ENCODE measurements around the gene CHCHD1.
"Not testable (repeated sequence)": the region's sequence is repeated elsewhere in the genome, so short reads cannot be mapped to it uniquely, and the experiment has no call there.

The CHCHD1 gene

DNA sequence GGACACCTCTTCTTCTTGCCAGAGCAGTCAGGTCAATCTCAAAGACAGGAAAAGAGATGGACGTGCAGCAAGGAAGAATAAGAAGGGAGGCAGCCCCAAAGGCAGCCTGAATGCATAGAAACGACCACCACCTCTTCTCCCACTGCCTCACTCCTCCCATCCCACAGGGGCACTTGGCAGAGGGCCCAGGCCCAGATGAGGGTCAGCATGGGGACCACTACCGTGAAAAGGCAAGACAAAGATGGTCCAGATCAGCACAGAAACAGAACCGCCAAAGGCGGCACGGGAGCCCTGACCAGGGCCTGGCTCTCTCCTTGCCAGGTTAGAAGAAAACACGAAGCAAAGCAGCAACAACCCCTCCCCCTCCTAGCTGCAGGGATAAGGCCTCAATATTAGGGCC, 31.5 kb downstream of the CHCHD1 start:
- no peak for DNase-seq (ENCODE audit: low spot score)

GRCh38 chr10:73814276-73814895, 32.5 kb downstream of the CHCHD1 start:
- DNase-seq (ENCODE audit: low spot score): no peak

- no peak for DNase-seq (ENCODE audit: low spot score)
Observed at GRCh38 chr10:73814896-73815718, 33.3 kb downstream of the CHCHD1 start.

- no peak for DNase-seq (ENCODE audit: low spot score)
Observed at GRCh38 chr10:73815719-73816030, 33.8 kb downstream of the CHCHD1 start.

DNA sequence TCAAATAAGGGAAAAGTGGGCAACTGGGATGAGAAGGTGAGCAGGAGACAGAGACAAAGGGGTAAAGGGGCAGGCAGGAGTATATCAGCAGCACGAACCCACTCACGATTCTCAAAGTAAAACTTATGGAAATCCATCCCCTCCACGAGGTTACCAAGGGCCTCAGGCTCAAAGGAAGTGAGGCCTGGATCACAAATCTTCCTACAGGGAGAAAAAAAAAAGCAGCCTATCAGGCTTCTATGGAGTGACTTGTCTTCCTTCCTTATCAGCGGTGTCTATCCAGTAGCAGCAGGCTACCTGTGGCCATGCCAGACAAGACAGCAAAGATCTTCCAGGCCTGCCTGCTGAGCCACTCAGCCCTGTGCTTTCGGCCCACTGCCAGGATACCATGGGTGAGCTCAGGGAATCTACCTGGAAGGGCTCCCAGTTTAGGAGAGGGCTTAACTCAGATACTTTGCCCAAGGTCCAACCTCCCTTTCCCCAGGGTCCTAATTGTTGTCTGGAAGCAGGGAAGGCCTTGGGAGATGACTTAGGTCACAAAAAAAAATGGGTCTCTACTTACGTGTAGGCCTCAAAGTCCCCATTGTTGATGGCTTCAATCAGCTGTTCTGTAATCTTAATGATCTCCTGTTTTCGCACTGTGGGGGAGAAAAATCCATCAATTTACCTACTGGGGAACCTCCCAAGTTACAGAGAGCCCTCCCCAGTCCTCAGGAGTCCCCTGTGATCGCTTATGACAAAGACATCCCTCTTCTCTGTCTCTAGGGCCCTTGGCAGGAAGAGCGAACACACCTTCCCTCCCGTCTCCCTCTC, 35.3 kb downstream of the CHCHD1 start:
- DNase-seq (ENCODE audit: low spot score): no peak

DNA sequence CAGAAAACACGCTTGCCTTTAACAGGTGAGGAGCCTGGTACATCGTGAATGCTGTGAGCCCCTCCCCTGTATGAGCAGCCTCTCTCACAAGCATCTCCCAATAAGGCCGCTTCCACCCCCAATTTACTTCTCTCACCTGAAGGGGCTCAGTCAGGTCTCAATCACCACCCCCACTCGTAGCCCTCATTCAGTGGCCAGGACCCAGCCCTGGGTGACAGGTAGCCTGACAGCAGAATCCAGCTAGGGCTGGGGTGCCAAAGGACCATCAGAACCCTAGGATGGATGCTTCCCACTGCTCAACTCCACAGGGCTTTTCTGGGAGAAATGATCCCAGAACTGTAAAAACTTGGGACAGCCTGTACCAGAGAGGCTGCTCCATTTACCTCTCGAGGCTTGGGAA, 36.0 kb downstream of the CHCHD1 start:
- no peak for DNase-seq (ENCODE audit: low spot score)

DNA sequence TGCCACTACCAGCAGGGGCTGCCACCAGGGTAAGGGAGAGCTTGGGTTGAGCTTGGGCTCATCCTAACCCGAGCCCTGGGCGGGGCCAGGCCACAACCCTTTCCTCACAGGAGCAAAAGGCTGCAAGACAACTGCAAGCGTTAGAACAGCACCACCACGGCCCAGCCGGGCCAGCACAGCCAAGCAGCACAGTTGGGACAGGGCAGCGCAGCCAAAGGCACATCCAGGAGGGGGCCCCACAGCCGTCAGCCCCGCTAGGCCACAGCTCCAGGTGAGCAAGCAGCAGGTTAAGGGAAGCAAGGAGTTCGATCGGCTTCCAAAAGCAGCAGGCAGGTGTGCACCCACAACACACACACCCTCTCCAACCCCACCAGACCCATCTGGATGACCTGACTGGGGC, 36.6 kb downstream of the CHCHD1 start:
- DNase-seq (ENCODE audit: low spot score): no peak

DNA sequence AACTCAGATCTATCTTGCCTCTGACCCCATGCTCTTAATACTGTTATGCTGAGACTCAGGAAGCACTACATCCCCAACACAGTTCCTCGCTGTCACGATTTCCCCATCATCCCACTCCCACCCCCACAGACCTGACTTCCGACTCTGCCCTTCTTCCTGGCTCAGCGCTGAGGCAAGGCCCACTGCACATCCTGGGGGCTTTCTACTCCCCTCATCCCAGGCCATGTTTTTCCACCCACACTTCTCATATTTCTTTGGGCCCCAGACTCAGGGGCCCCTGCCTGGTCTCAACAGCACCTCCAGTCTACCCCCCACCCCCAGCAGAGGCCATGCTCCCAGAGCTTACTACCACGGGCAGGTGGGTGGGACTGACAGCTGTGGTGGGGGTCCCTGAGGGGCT, 37.2 kb downstream of the CHCHD1 start:
- no peak for DNase-seq (ENCODE audit: low spot score)

GRCh38 chr10:73819513-73820093, 37.8 kb downstream of the CHCHD1 start:
- no peak for DNase-seq (ENCODE audit: low spot score)

GRCh38 chr10:73823391-73823790, 41.5 kb downstream of the CHCHD1 start:
- no peak for DNase-seq (ENCODE audit: low spot score)

DNA sequence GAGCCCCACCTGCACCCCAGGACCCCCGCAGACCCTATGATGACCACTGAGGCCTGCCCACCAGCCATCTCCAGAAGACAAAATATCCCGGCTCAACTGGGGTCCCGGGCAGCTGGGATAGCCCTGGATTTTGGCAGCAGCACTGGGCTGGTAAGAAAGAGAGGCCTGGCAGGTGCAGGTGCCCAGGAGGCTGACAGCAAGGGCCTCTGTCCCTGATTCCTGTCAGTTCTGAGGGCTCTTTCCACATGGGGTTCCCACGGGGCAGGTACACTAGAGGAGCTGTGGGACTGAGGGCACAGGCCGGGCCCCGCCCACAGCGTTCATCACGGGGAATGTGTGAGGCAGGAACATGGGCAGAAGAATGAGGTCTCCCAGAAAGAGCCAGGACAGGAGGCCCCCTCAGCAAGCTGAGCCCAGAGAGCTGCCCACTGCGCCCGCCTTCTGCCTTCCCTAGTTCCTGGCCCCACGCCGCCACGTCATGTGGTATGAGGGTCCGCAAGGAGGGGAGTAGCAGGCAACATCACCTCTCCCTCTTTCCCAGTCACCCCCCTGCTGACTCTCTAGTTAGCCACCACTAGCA, 42.4 kb downstream of the CHCHD1 start:
- DNase-seq (ENCODE audit: low spot score): no peak

GRCh38 chr10:73827346-73828089, 45.7 kb downstream of the CHCHD1 start:
- no peak for DNase-seq (ENCODE audit: low spot score)

DNA sequence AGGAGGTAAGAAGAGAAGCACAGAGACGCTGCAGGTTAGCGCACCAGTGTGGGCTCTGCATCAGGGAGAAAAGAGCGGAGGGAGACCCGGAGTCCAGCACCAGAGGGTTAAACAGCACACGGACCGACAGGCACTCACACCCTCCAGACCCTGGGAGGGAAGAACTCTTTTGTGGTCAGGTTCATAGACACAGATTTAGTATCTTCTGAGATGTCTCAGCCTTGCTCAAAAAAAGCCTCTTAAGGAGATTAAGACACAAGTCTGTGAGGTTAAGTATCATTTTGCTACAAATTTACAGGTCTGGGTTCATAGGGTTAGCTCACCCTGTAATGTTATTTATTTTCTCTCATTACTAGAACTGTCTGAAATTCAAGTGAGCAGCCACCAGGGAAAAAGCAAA, 46.3 kb downstream of the CHCHD1 start:
- no peak for DNase-seq (ENCODE audit: low spot score)

DNA sequence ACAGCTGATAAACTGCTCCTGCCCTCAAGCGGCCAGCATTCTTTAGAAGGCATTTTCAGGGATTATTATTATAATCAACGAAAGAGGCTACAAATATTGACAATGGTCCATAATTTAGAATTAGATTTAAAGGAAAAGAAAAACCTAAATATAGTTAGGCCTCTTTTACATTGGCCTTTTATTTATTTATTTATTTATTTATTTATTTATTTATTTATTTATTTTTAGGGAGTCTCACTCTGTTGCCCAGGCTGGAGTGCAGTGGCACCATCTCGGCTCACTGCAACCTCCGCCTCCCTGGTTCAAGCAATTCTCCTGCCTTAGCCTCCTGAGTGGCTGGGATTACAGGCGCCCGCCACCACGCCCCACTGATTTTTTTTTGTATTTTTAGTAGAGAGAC, 47.2 kb downstream of the CHCHD1 start:
- not testable (repeated sequence) for DNase-seq (ENCODE audit: low spot score)
